ENCODE data around the gene LINGO4. TPM values are rescaled to one million over a fixed set of nuclear protein-coding genes. Genes with fewer than 3 reads are reported as not detected.

Gene LINGO4
- total RNA-seq, 1 donor from 2014 or later, result not detected

GRCh38 chr1:151825204-151825603 lies 20.0 kb upstream of the LINGO4 start:
- no peaks in the 10 kb centered on the region for H3K9me3 Mint-ChIP-seq (ENCODE audit: low read depth)
- H3K27ac Mint-ChIP-seq (ENCODE audit: unreplicated experiment), result no peak overlapping the region
- no peak for DNase-seq (ENCODE audit: low spot score)
- H3K4me1 Mint-ChIP-seq (ENCODE audit: low read depth), result peaks cover 10% of the 10 kb centered on the region
- peaks cover 11% of the 10 kb centered on the region for H3K27me3 Mint-ChIP-seq (ENCODE audit: low read depth)
- no peaks in the 10 kb centered on the region for H3K36me3 Mint-ChIP-seq (ENCODE audit: low read depth)
- no peak for TF ChIP-seq CTCF (IDR thresholded peaks at IDR 0.05)
- no peak overlapping the region for H3K4me3 Mint-ChIP-seq (ENCODE audit: unreplicated experiment)

GRCh38 chr1:151823175-151823574 lies 18.0 kb upstream of the LINGO4 start:
- Mint-ChIP-seq H3K9me3 (ENCODE audit: low read depth) (no peaks in the 10 kb centered on the region), H3K4me1 (ENCODE audit: low read depth) (no peaks in the 10 kb centered on the region), H3K4me3 (ENCODE audit: unreplicated experiment) (no peak overlapping the region), H3K36me3 (ENCODE audit: low read depth) (no peaks in the 10 kb centered on the region), H3K27me3 (ENCODE audit: low read depth) (peaks cover 7% of the 10 kb centered on the region), H3K27ac (ENCODE audit: unreplicated experiment) (no peak overlapping the region)
- no peak for DNase-seq (ENCODE audit: low spot score)
- no peak for TF ChIP-seq CTCF (IDR thresholded peaks at IDR 0.05)

GRCh38 chr1:151822404-151822803 lies 17.2 kb upstream of the LINGO4 start:
- H3K27ac Mint-ChIP-seq (ENCODE audit: unreplicated experiment), result no peak overlapping the region
- H3K27me3 Mint-ChIP-seq (ENCODE audit: low read depth), result peaks cover 7% of the 10 kb centered on the region
- no peaks in the 10 kb centered on the region for H3K36me3 Mint-ChIP-seq (ENCODE audit: low read depth)
- no peak overlapping the region for H3K4me3 Mint-ChIP-seq (ENCODE audit: unreplicated experiment)
- no peak for TF ChIP-seq CTCF (IDR thresholded peaks at IDR 0.05)
- H3K9me3 Mint-ChIP-seq (ENCODE audit: low read depth), result no peaks in the 10 kb centered on the region
- no peak for DNase-seq (ENCODE audit: low spot score)
- H3K4me1 Mint-ChIP-seq (ENCODE audit: low read depth), result no peaks in the 10 kb centered on the region

DNA sequence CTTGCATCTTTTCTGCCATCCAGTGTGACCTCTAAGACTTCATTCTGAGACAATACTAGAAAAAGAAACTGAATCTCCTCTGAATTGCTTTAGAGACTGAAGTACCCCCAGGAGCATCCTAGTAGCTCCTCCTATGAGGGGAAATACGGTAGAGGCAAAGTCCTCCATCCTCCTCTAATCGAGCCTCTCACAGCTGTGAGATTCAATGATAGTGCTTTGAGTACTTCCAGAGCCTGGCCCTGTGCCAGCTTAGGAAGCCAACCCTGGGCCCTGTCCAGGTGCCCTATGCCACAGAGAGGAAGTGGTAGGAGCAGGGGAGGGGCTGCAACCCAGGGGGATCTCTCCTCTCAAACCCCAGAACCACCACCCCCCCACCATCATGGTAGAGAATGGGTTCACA lies 15.7 kb upstream of the LINGO4 start:
- no peak for DNase-seq (ENCODE audit: low spot score)
- Mint-ChIP-seq H3K27ac (ENCODE audit: unreplicated experiment) (no peak overlapping the region), H3K36me3 (ENCODE audit: low read depth) (no peaks in the 10 kb centered on the region), H3K4me3 (ENCODE audit: unreplicated experiment) (no peak overlapping the region), H3K4me1 (ENCODE audit: low read depth) (no peaks in the 10 kb centered on the region), H3K27me3 (ENCODE audit: low read depth) (peaks cover 11% of the 10 kb centered on the region), H3K9me3 (ENCODE audit: low read depth) (no peaks in the 10 kb centered on the region)
- no peak for TF ChIP-seq CTCF (IDR thresholded peaks at IDR 0.05)

DNA sequence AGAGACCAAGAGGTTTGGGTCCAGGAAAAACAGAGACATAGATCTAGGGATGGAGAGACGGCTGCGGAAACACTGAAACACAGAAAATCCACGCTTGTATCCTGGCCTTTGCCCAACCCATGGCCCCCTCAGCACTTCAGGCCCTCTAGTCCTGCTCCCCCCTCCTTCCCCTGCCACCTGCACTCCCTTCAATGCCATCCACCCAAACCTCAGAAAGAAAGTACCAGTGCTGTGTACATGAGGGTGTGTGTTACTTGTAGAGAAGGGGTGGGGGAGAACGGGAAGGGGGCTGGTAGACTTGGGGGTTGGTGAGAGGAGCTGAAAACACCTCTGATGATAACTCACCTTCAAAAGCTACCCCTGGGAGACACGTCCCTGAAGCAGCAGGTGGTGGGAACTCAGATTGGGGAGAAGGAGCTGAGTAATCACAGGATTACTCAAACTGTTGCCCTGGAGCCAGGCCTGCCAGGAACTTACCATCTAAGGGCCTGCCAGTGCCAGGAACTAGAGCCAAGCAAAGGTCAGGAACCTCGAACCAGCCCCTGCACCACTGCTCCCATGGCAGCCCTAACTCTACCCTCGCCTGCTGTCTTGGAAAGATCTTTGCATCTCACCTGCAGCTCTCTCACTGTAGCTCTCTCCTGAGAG lies 14.9 kb upstream of the LINGO4 start:
- Mint-ChIP-seq H3K36me3 (ENCODE audit: low read depth) (no peaks in the 10 kb centered on the region), H3K4me3 (ENCODE audit: unreplicated experiment) (no peak overlapping the region), H3K9me3 (ENCODE audit: low read depth) (no peaks in the 10 kb centered on the region), H3K27me3 (ENCODE audit: low read depth) (peaks cover 11% of the 10 kb centered on the region), H3K4me1 (ENCODE audit: low read depth) (no peaks in the 10 kb centered on the region), H3K27ac (ENCODE audit: unreplicated experiment) (no peak overlapping the region)
- TF ChIP-seq CTCF (IDR thresholded peaks at IDR 0.05), result no peak
- no peak for DNase-seq (ENCODE audit: low spot score)

All from chondrocyte (in vitro differentiated cells).